Stimulated activated memory B cell treated with anti-CD40 and anti-IgM and Interleukin-4, amounts not matched to agents 10 μg/mL and 1 μg/mL and 100 μg/mL, for 72 hours (primary cell): ENCODE measurements around the gene MEIS1.
A peak's percentile ranks its signal among the peaks of the same experiment; 100 is the strongest.
"Not testable (repeated sequence)": the region's sequence is repeated elsewhere in the genome, so short reads cannot be mapped to it uniquely, and the experiment has no call there.

Experiments used
- ATAC-seq: fragments of 150-1000 bp; cut with Tn5 transposase; 2 replicates; pipeline ENCODE4 v1.10.0; 2021
- H3K27ac Mint-ChIP-seq: one replicate; pipeline ENCODE4 v1.8.0; 2022; ENCODE audit warnings: mild to moderate bottlenecking, mixed read lengths
- H3K27me3 Mint-ChIP-seq: one replicate; pipeline ENCODE4 v1.8.0; 2022; ENCODE audit warnings: mixed read lengths
- H3K36me3 Mint-ChIP-seq: one replicate; pipeline ENCODE4 v1.8.0; 2022; ENCODE audit warnings: mixed read lengths
- H3K4me1 Mint-ChIP-seq: one replicate; pipeline ENCODE4 v1.8.0; 2022; ENCODE audit warnings: mixed read lengths
- H3K4me3 Mint-ChIP-seq: one replicate; pipeline ENCODE4 v1.8.0; 2022; ENCODE audit warnings: mild to moderate bottlenecking, moderate library complexity, mixed read lengths
- H3K9me3 Mint-ChIP-seq: one replicate; pipeline ENCODE4 v1.8.0; 2022; ENCODE audit warnings: mixed read lengths

The MEIS1 gene

GRCh38 chr2:66466433-66466832, 31.5 kb downstream of the MEIS1 start:
- Mint-ChIP-seq H3K27ac (no peak overlapping the region), H3K9me3 (no peaks in the 10 kb centered on the region), H3K27me3 (no peaks in the 10 kb centered on the region), H3K36me3 (no peaks in the 10 kb centered on the region), H3K4me3 (no peak overlapping the region), H3K4me1 (no peaks in the 10 kb centered on the region)
- no peak for ATAC-seq

- no peak for ATAC-seq
- no peaks in the 10 kb centered on the region for H3K4me1 Mint-ChIP-seq
- no peaks in the 10 kb centered on the region for H3K9me3 Mint-ChIP-seq
- H3K36me3 Mint-ChIP-seq = no peaks in the 10 kb centered on the region
- H3K27me3 Mint-ChIP-seq = no peaks in the 10 kb centered on the region
- H3K27ac Mint-ChIP-seq = no peak overlapping the region
- no peak overlapping the region for H3K4me3 Mint-ChIP-seq
These were observed 32.8 kb downstream of the MEIS1 start for GRCh38 chr2:66467718-66468117.

- ATAC-seq = no peak
- Mint-ChIP-seq H3K4me3 (no peak overlapping the region), H3K4me1 (no peaks in the 10 kb centered on the region), H3K9me3 (no peaks in the 10 kb centered on the region), H3K27me3 (no peaks in the 10 kb centered on the region), H3K27ac (no peak overlapping the region), H3K36me3 (no peaks in the 10 kb centered on the region)
These were observed 34.4 kb downstream of the MEIS1 start for GRCh38 chr2:66469214-66469902.

- Mint-ChIP-seq H3K4me1 (no peaks in the 10 kb centered on the region), H3K4me3 (no peak overlapping the region), H3K27me3 (no peaks in the 10 kb centered on the region), H3K36me3 (no peaks in the 10 kb centered on the region), H3K27ac (no peak overlapping the region), H3K9me3 (no peaks in the 10 kb centered on the region)
- ATAC-seq = no peak
These were observed 35.3 kb downstream of the MEIS1 start for GRCh38 chr2:66470199-66470598.

GRCh38 chr2:66472225-66472843, 37.4 kb downstream of the MEIS1 start:
- no peak for ATAC-seq
- Mint-ChIP-seq H3K36me3 (no peaks in the 10 kb centered on the region), H3K27me3 (peaks cover 10% of the 10 kb centered on the region), H3K9me3 (no peaks in the 10 kb centered on the region), H3K27ac (no peak overlapping the region), H3K4me1 (no peaks in the 10 kb centered on the region), H3K4me3 (no peak overlapping the region)

- no peak for ATAC-seq
- no peak overlapping the region for H3K4me3 Mint-ChIP-seq
- no peaks in the 10 kb centered on the region for H3K4me1 Mint-ChIP-seq
- H3K9me3 Mint-ChIP-seq = no peaks in the 10 kb centered on the region
- no peaks in the 10 kb centered on the region for H3K36me3 Mint-ChIP-seq
- peaks cover 10% of the 10 kb centered on the region for H3K27me3 Mint-ChIP-seq
- H3K27ac Mint-ChIP-seq = no peak overlapping the region
These were observed 42.4 kb downstream of the MEIS1 start for GRCh38 chr2:66477135-66477842.

GRCh38 chr2:66478299-66478698, 43.4 kb downstream of the MEIS1 start:
- peaks cover 10% of the 10 kb centered on the region for H3K27me3 Mint-ChIP-seq
- no peak overlapping the region for H3K4me3 Mint-ChIP-seq
- H3K36me3 Mint-ChIP-seq = no peaks in the 10 kb centered on the region
- ATAC-seq = no peak
- H3K27ac Mint-ChIP-seq = no peak overlapping the region
- no peaks in the 10 kb centered on the region for H3K9me3 Mint-ChIP-seq
- H3K4me1 Mint-ChIP-seq = no peaks in the 10 kb centered on the region

GRCh38 chr2:66478731-66479316, 43.9 kb downstream of the MEIS1 start:
- Mint-ChIP-seq H3K27me3 (peaks cover 10% of the 10 kb centered on the region), H3K27ac (no peak overlapping the region), H3K36me3 (no peaks in the 10 kb centered on the region), H3K9me3 (no peaks in the 10 kb centered on the region), H3K4me1 (no peaks in the 10 kb centered on the region), H3K4me3 (no peak overlapping the region)
- ATAC-seq = no peak

GRCh38 chr2:66481100-66481549, 46.2 kb downstream of the MEIS1 start:
- H3K36me3 Mint-ChIP-seq = no peaks in the 10 kb centered on the region
- H3K4me1 Mint-ChIP-seq = no peaks in the 10 kb centered on the region
- H3K4me3 Mint-ChIP-seq = no peak overlapping the region
- no peak overlapping the region for H3K27ac Mint-ChIP-seq
- H3K9me3 Mint-ChIP-seq = no peaks in the 10 kb centered on the region
- peaks cover 10% of the 10 kb centered on the region for H3K27me3 Mint-ChIP-seq
- ATAC-seq = peak; percentile 27

- H3K36me3 Mint-ChIP-seq, H3K27me3 Mint-ChIP-seq, H3K27ac Mint-ChIP-seq, H3K4me3 Mint-ChIP-seq, H3K9me3 Mint-ChIP-seq, H3K4me1 Mint-ChIP-seq, ATAC-seq: not testable (repeated sequence)
These were observed 50.3 kb downstream of the MEIS1 start for GRCh38 chr2:66485252-66485651.

- H3K27ac Mint-ChIP-seq = no peak overlapping the region
- ATAC-seq = no peak
These were observed 54.0 kb downstream of the MEIS1 start for GRCh38 chr2:66488946-66489345.

GRCh38 chr2:66489436-66489835, 54.5 kb downstream of the MEIS1 start:
- ATAC-seq = no peak
- H3K9me3 Mint-ChIP-seq = peaks cover 3% of the 10 kb centered on the region
- no peak overlapping the region for H3K4me3 Mint-ChIP-seq
- H3K4me1 Mint-ChIP-seq = no peaks in the 10 kb centered on the region
- no peak overlapping the region for H3K27ac Mint-ChIP-seq
- H3K27me3 Mint-ChIP-seq = peaks cover 7% of the 10 kb centered on the region
- no peaks in the 10 kb centered on the region for H3K36me3 Mint-ChIP-seq

More at GRCh38 chr2:66488946-66489345, 54.0 kb downstream of the MEIS1 start:
- H3K4me3 Mint-ChIP-seq = no peak overlapping the region
- peaks cover 7% of the 10 kb centered on the region for H3K27me3 Mint-ChIP-seq
- peaks cover 3% of the 10 kb centered on the region for H3K9me3 Mint-ChIP-seq
- no peaks in the 10 kb centered on the region for H3K4me1 Mint-ChIP-seq
- H3K36me3 Mint-ChIP-seq = no peaks in the 10 kb centered on the region

GRCh38 chr2:66490588-66491001, 55.7 kb downstream of the MEIS1 start:
- Mint-ChIP-seq H3K27ac (no peak overlapping the region), H3K4me1 (no peaks in the 10 kb centered on the region), H3K9me3 (peaks cover 3% of the 10 kb centered on the region), H3K27me3 (peaks cover 12% of the 10 kb centered on the region), H3K4me3 (no peak overlapping the region), H3K36me3 (no peaks in the 10 kb centered on the region)
- no peak for ATAC-seq

GRCh38 chr2:66494708-66495107, 59.8 kb downstream of the MEIS1 start:
- Mint-ChIP-seq H3K27me3 (peaks cover 21% of the 10 kb centered on the region), H3K4me1 (no peaks in the 10 kb centered on the region), H3K9me3 (no peaks in the 10 kb centered on the region), H3K27ac (no peak overlapping the region), H3K36me3 (no peaks in the 10 kb centered on the region), H3K4me3 (no peak overlapping the region)
- ATAC-seq = no peak

- H3K9me3 Mint-ChIP-seq = no peaks in the 10 kb centered on the region
- H3K36me3 Mint-ChIP-seq = no peaks in the 10 kb centered on the region
- no peaks in the 10 kb centered on the region for H3K4me1 Mint-ChIP-seq
- no peak overlapping the region for H3K27ac Mint-ChIP-seq
- ATAC-seq = no peak
- no peak overlapping the region for H3K4me3 Mint-ChIP-seq
- peaks cover 15% of the 10 kb centered on the region for H3K27me3 Mint-ChIP-seq
These were observed 61.1 kb downstream of the MEIS1 start for GRCh38 chr2:66495788-66496640.
